ENCODE data around the gene NELL1.

NELL1 gene

GRCh38 chr11:20668844-20669819 lies at the start of gene NELL1:
Gene NELL1, plus strand, starts transcription at chr11:20669586.
- no peak within 1 kb of the TSS for H3K4me3 ChIP-seq (ENCODE audit: control insufficient read depth, low read depth, low read length)
- no peak for TF ChIP-seq CTCF (IDR thresholded peaks at IDR 0.05; ENCODE audit: control insufficient read depth, insufficient read depth, low read depth, low read length, missing control alignments)
- no peak for DNase-seq (ENCODE audit: low read depth)

- H3K4me3 ChIP-seq (ENCODE audit: control insufficient read depth, low read depth, low read length): no peak overlapping the region
- TF ChIP-seq CTCF (IDR thresholded peaks at IDR 0.05; ENCODE audit: control insufficient read depth, insufficient read depth, low read depth, low read length, missing control alignments): no peak
- DNase-seq (ENCODE audit: low read depth): no peak
Measured at GRCh38 chr11:20620988-20621387, 48.4 kb upstream of the NELL1 start.

GRCh38 chr11:20621679-20622078 lies 47.7 kb upstream of the NELL1 start:
- no peak overlapping the region for H3K4me3 ChIP-seq (ENCODE audit: control insufficient read depth, low read depth, low read length)
- no peak for DNase-seq (ENCODE audit: low read depth)
- TF ChIP-seq CTCF (IDR thresholded peaks at IDR 0.05; ENCODE audit: control insufficient read depth, insufficient read depth, low read depth, low read length, missing control alignments): no peak

- no peak for TF ChIP-seq CTCF (IDR thresholded peaks at IDR 0.05; ENCODE audit: control insufficient read depth, insufficient read depth, low read depth, low read length, missing control alignments)
- DNase-seq (ENCODE audit: low read depth): no peak
- no peak overlapping the region for H3K4me3 ChIP-seq (ENCODE audit: control insufficient read depth, low read depth, low read length)
Measured at GRCh38 chr11:20623252-20623651, 46.1 kb upstream of the NELL1 start.

GRCh38 chr11:20626279-20626678 lies 43.1 kb upstream of the NELL1 start:
- TF ChIP-seq CTCF (IDR thresholded peaks at IDR 0.05; ENCODE audit: control insufficient read depth, insufficient read depth, low read depth, low read length, missing control alignments): no peak
- no peak for DNase-seq (ENCODE audit: low read depth)
- no peak overlapping the region for H3K4me3 ChIP-seq (ENCODE audit: control insufficient read depth, low read depth, low read length)

GRCh38 chr11:20627026-20627425 lies 42.4 kb upstream of the NELL1 start:
- no peak for TF ChIP-seq CTCF (IDR thresholded peaks at IDR 0.05; ENCODE audit: control insufficient read depth, insufficient read depth, low read depth, low read length, missing control alignments)
- no peak overlapping the region for H3K4me3 ChIP-seq (ENCODE audit: control insufficient read depth, low read depth, low read length)
- no peak for DNase-seq (ENCODE audit: low read depth)
